HS-5 (cell line): Measurements from ENCODE around the gene BAG5.

Experiments
- DNase-seq: peaks from one replicate; pipeline ENCODE4 v3.0.0-alpha.2; 2012; ENCODE audit warnings: low read depth

Gene BAG5

DNA sequence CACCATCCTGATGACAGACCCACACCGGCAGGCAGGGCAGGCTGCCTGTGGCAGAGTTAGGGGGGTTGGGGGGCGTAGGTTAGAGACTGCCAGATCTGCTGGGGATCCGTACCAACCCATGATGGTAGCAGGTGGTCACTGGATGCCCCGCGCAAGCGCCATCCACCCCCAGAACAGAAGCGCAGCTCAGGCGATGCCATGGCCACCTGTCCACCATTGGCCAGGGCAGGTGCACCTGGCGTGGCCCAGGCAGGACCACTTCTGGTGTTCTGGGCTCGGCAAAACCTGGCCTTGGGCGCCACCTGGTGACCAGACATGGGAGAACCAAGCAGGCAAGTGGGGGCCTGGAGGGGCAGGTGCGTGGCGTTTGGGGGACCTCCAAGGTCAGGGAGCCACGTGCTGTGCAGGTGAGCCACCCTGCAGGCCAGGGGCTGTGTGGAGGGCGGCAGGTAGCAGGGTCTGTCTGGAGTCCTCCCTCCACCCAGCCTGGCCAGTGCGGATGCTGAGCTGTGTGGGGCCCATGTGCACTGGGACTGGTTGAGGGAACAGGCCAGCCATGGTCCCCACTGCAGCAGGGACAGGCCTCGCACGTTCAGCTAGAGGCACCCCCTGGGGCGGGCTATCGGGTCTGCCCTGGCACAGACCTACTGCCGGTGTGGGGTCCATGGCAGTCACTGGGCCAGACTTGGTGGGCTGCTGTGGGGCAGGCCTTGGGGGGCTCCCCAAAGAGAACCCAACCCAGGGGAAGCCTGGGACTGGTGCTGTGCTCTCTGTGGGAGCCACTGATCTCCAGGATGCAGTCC, 15.6 kb downstream of the BAG5 start:
- no peak for DNase-seq

DNA sequence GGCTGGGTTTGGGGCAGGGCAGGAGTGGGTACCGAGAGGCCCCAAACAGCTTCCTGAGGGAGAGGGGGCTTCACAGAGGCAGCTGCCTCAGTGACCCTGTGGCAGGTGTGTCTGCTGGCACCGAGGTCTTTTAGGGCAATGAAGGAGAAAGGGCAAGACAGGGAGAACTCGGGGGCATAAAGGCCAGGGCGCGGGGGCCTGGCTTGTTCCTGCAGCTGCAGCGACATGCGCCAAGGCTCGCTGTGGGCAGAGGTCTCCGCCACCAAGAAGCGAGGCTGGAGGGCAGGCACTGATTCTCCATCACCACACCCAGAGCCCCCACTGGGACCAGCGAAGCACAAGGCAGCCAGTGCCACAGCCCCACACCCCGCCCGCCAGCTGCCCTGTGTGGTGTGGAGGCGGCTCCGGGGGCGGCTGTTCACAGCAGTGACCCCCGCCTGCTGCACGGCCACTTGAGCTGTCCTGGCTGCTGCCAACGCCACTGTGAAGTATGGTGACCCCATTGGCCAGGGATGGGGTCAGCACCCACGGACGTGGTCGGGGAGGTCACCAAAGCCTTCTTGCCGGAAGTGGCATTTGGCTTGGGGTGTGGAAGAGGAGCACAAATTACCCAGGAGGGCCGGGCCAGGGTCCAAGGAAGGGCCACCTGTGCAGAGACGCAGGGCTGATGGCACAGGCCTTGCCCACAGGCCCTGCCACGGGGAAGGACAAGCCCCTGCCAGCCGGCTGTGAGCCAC, 16.4 kb downstream of the BAG5 start:
- DNase-seq = no peak

DNA sequence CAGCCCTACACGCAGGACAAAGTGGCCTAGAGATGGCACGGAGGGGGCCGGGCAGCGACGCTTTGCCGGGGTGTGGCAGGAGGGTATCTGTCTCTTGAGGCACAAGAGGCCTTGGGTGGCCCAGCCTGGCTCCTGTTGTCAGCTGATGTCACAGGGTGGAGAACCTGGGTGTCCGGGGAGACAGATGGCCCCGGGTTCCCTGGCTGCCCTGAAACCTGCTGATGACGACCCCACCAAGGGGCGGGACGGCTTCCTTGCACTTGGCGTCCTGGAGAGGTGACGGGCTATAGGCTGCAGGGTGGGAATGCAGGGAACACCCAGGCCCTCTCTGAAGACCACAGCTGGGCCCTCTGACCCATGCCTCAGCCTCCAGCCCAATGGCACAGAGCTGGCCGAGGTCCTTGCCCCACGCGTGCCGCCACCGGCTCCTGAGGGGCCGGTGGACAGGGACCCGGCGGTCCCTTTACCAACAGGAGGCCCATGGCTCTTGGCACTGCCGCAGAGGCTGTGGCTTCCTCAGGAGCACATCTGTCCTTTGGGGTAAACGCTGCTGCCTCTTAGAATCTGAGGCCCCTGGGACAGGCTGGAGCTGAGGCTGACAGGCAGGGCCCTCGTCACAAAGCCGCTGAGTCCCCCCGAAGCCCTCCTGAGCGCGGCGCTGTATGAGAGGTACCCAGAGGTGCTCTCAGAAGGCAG, 17.1 kb downstream of the BAG5 start:
- no peak for DNase-seq

DNA sequence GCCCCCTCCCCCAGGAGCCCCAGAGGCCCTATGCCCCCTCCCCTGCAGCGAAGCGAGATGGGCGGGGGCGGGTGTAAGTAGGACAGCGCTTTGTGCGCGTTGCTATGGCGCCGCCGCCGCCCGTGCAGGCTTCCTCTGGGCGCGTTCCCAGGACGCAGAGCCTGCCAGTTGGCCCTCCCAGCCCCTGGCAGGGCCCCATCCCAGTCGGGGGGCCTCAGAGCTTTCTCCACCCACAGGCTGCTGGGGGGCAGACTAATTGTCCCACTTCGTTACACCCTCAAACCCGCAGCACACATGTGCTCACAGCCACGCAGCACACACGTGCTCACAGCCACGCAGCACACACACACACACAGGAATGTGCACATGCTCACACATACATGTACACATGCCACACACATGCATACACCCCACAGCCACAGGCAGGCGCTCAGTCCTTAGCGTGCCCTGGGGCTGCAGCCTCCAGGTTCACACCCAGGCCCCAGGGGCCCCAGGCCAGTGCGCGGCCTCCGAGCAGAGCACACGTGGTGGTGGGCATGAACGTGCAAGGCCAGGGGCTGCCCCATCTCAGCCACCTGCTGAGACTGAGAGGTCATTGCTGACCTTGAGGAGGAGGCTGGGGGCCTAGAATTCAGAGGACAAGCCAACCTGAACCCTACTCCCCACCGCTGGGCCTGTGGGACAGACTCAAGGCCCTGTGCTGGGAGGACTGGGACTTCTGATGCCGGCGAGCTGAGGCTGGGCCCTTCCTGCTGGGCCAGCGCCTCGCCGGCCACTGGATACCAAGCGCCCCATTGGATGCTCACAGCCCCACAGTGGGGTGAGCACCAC, 17.9 kb downstream of the BAG5 start:
- no peak for DNase-seq

DNA sequence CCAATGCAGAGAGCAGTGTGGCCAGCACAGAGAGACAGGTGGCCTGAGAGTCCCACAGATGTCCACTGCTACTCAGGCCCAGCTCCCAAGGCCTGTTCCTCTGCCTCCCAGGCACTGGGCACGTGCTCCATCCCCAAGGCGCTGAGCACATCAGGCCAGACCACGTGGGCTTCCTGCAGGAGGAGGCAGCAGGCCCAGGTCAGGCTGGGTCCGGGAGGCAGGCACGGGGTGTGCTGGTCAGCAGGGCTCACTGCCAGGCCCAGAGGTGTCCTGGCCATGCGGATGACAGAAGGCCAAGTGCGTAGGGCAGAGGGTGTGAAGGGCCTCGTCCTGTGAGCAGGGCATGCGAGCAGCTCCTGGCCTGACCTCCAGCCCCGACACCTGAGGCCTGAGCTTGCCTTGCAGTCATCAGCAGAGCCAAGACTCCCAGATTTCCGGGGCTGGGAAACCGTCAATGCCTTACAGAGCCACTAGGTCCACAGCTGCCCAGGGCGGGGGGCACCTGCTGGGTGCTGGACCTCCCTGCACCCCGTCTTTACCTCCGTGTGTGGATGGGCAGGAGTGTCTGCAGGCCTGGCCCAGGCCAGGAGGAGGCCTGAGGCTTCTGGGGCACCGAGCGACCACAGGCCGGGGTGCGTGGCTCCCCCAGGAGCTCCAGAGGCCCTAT, 18.6 kb downstream of the BAG5 start:
- no peak for DNase-seq

DNA sequence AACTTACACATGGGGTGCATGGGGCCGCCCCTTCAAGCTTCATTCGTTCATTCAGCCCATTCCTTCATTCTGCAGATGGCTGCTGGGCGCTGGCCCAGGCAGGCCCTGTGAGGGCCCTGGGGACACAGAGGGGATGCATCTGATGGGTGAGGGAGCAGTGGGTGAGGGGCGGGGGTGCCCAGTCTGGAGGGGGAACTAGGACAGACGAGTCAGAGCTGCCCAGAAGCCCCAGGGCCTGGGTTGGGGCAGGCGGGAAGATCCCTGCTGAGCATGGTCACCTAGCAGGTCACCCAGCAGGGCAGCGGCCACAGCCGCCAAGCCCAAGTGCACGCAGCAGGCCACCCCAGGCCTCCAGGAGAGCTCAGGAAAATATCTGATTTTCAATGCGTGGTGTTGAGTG, 19.3 kb downstream of the BAG5 start:
- no peak for DNase-seq

DNA sequence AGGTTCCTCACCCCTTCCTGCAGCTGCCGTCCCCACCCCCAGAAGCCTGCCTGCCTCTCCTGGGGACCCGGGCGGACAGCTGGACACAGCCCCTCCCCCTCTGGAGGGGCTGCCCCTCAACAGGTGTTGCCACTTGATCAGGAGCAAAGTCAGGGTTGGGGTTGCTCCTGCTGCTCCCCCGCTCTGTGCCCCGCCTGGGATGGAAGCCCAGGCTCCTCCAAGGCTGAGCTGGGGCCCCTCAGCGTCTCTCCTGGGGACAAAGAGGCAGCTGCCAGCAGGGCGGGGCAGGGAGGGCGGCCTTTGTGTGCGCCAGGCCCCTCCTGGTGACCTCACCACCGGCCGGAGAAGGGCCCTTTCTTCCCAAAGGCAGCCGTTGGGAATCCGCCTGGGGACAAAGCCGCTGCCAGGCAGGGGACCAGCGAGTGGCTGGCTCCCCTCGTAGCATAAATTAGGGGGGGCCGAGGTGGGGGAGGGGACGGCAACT, 19.8 kb downstream of the BAG5 start:
- DNase-seq = no peak

DNA sequence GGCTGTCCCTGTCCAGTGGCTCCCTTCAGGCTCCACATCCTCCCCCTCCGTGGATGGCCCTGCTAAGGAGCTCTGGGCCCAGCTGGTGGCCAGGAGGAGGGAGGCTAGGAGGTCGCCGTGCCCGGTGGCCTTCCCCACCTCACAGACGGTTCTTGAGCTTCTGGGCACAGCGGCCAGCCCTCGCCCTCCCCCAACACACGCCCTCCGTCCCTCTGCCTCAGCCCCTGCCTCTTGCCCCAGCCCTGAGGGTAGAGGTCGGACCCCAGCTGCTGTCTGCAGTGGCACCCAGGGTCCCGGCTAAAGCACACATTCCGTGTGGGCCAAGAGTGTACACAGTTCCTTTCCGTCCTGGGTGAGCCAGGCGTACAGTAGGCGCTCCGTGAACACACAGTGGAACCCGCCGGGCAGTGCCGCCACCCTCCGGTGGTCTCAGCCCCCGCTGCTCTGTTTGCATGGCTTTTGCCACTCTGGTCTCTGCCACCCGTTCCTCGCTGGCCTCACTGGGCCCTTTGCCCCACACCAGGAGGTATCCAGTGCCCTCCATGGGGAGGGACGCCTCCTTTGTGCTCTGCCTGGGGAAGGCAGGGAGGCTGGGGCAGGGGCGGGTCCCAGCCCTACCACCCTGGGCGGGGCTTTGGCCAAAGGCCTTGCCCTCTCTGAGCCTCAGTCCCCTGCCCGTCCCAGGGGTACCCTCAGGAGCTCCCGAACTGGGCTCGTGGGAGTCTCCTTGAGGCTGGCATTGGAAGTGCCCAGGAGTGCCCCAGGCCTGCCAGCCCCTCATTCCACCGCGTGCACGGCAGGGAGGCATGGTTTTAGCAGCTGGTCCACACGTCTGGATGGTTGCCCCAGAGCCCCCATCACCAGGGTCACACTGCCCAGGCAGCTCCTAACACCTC, 20.5 kb downstream of the BAG5 start:
- no peak for DNase-seq

DNA sequence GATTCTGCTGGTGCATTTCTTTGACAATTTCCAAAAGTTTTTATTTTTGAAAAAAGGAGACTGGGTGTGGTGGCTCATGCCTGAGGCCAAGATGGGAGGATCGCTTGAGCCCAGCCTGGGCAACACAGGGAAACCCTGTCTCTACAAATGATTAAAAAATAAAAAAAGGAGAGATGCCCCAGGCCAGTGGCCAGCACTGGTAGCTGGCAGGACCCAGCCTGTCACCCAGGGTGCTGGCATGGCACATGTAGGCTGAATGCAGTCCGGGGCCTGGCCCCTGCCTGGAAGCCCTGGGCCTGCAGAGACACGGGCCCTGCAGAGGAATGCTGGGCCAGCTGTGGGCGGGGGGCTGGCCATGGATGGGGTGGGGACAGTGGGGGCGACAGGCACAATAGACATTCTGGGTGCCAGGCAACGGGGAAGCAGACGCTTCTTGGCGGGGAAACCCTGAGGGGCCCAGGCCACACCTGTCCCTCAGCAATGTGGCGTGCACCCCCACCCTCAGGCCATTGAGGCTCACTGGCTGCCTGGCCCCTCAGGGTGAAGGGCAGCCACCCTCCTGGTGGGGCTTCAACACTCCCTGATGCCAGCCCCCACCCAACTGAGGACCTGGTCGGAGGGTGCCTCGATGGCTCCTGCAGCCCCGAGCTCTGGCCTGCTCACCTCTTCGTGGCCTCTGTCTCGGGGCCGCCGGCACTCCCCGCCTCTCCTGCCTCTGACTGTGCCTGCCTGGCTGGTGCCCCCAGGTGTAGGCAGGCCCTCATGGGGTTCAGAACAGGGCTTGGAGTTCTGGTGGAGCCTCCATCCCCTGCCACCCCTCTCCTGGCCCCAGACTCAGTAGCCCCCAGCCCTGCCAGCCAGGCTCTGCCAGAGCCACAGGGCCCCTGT, 21.4 kb downstream of the BAG5 start:
- DNase-seq = no peak

DNA sequence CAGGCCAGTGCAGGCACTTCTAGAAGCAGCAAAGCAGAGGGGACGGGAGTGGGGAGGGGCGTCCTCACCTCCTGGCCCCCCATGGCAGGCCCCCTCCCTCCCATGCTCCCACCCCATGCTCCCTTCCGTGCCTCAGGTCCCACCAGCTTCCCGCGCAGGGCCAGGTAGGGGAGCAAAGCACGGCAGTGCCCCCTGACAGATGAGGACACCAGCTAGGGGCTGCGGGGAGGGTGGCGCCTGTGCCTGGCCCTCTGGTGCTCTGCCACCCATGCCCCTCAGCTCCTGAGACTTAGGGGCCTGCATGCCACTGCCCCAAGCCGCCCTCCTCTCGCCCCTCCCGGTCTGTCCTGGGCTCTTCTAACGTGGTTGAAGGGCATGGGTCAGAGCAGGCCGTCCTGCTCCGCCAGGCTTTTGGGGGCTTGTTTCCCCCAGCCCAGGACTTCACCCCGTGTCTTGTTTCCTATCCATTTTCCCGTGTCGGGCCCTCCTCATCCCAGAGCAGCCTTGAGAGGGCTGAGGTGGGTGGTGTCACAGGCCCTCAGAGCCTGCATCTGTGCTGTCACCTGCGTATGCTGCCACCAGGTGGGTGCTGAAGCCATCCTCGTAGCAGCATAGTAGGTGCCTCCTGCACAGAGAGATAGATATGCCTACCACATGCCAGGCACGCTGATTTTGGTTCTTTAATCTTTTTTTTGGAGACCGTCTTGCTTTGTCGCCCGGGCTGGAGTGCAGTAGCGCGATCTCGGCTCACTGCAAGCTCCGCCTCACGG, 23.2 kb downstream of the BAG5 start:
- no peak for DNase-seq

DNA sequence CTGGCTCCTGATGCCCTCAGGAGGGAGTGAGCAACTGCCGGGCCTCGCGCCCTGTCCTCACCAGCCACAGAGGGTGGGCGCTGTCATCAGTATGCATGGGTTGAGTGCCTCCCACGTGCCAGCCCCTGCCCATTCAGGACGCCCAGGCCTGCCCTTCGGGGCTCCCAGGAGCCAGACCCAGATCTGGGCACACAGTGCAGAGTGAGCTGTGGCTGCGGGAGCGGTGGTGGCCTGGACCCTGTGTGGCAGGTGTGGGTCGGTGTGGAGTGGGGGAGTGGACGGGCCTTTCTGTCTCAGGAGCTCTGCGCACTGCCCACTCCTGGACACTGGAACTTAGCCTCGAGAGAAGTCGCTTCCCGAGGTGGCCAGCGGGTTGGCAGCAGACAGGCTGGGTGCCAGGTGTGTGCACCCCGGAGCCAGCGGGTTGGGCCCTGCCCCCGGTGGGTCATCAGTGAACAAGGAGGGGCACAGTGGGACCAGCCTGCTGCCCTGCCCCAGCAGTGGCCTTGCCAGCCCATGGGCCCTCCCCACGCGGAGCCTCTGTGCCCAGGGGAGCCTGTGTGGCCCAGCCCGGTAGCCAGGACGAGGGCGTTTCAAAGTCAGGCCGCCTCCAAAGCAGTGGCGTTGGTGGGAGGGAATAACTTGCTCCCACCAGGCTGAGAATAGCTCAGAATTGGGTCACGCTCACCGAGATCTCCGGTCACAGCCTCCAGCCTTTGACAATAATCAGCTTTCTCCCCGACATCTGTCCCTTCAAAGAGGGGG, 24.0 kb downstream of the BAG5 start:
- no peak for DNase-seq

DNA sequence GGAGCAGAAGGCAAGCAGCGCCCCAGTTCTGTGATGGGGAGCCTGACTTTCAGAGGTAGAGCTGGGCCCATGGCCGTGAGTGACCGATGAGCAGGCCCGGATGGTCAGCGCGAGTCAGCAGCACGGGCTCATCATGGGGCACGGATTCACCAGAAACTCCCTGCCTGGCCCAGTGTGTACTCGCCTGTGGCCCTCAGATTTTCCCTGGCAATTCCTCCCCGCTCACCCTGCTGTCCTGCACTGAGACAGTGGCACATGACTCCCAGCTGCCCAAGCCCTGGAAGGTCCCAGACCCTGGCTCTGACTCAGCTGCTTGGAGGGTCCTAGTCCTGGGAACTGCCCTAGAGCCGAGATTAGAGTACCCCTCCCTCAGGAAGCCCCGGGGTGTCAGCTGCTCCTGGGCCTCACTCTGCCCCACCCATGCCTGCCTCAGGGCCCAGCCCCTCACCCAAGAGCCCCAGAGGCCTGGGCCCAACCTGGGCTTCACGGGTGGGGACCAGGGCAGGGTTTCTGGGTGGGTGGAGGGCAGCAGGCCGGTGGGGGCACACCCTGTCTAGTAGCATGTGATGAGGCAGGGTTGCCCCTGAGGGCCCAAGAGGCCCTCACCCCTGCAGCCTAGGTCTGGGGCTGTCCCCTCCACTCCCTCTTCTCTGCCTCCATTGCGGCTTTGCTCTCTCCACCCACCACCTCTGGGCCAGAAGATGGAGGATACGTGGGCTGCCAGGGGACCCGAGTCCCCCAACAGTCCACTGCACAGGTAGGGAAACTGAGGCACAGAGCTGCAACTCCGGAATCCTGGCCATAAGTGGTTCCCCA, 25.1 kb downstream of the BAG5 start:
- DNase-seq = no peak

DNA sequence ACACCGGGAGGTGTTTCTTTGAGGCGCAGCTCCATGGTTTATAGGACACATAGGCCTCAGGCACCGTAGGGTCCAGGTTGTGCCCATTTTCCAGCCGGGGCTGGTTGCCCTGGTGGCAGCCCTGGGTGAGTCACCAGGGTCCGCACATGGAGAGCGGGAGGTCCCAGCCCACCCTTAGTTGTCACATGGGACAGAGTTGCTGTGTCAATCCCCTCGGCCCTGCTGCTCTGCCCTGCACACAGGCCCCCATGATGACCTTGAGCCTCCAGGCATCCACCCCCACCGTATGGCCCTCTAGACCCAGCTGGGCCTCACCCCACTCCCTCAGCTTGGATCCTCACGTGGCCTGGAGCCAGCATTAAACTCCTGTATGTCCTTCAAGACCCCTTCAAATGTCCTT, 25.8 kb downstream of the BAG5 start:
- no peak for DNase-seq

DNA sequence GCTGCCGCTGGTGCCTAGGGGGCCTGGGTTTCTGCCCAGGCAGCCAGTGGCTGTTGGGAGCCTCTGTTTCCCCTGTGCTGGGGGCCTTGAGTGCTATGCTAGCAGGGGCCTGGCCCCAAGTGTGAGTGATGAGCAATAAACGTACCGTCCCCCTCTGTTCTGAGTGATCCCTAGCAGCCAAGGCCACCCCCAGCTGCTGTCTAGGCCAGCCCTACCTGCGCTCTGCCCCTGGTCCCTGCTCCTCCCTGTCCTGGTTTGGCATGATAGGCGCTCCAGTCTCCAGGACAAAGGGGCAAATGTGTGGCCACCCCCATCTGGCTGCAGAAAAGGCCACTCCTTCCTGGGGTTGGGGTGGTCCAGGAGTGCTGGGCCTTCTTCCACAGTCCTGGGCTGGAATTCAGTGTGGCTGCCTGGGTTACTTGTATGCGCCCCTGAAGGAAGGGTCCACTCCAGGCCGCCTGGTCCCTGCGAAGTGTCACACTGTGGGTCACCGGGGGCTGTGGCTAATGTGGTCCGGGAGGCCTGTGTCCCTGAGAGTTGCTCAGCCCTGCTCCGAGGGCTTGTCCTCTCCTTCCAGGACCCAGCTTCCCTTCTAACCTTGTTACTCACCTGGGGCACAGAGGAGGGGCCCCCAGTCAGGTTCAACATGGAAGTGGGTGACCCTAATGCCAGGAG, 26.4 kb downstream of the BAG5 start:
- no peak for DNase-seq

DNA sequence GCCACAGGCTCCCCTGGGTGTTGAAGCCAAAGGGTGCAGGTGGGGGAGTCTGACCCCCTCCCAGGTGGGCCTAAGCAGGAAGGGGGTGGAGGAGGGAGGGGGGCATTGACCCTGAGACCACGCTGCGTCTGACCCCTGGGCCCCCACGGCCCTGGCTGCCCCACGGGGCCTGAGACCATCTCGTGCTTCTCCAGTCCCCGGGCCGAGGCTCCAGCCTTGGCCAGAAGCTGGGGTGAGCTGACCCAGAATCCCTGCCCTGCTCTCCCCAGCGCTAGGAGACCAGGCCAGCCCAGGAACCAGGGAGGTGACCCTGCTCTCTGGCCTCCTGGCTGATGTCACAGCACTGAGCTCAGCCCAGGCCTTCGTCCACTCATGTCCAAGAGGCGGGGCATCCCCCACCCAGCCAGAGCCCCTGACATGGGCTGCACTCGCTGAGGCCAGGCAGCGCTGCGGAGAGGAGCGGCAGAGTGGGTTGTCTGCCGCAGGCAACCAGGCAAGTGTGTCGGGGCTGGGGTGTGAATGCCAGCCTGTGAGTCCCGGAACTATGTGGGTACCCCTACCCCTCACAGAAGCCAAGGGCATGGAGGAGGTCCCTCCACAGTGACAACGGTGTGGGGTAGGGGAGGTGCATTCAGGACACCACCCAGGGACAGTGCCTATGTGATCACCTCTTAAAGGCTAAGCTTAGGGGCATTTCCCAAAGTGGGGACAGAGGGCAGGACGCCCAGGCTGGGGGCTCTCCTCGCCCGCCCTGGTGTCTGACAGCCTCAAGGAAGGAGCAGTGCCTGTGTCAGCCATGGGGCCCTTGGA, 27.2 kb downstream of the BAG5 start:
- DNase-seq = no peak
